Measurements from ENCODE around the gene C21orf91. TPM values are rescaled to one million over a fixed set of nuclear protein-coding genes. Genes with fewer than 3 reads are reported as not detected.

The C21orf91 gene
- total and polyA plus RNA-seq, 9 of the 15 experiments (the other 6 are each of a cell fraction or from before 2014, with no cell fraction given): 3.9 to 14.1 (median 12.1) TPM

DNA sequence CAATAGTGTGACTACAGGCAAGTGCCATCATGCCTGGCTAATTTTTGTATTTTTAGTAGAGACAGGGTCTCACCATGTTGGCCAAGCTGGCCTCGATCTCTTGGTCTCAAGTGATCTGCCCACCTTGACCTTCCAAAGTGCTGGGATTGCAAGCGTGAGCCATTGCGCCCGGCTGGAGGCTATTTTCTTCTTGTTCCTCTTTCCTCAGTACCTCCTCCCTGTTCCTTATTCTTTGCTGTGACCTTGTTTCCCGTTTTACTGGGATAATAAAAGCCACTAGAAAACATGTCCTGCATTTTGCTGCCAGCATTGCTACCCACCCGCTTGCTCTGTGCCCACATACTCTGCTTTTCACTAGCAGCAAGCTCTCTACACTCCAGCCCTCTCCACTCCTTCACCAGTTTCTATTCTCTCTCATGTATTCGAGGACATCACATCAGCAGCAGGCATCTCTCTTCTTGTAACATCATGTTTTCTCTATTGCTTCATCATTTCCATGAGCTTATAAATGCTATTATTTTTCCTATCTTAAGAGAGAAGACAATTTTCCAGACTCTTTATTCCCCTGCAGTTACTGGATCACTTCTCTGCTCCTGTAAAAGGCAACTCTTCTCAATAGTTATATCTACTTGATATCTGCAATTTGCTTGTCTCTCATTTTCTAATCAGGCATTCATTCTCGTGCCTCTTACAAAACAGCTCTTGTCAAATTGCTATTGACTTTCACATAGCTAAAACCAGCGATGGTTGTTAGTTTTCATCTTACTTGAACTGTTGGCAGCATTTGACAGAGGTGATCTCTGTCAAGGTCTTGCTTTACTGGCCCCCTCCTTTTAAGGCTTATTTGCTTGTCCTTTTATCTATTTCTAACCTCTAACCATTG is 34.5 kb upstream of the C21orf91 start:
- H3K27me3 ChIP-seq (ENCODE audit: control insufficient read depth in 2 of 2, insufficient read depth in 2 of 2, low read length in 2 of 2): no peaks in the 10 kb centered on the region
- no peaks in the 10 kb centered on the region for H3K36me3 ChIP-seq (ENCODE audit: control insufficient read depth, insufficient read depth, low read length)
- H3K4me1 ChIP-seq (replicated peaks in 1 of 2; ENCODE audit: control insufficient read depth in 2 of 2, insufficient read depth in 2 of 2, low read length in 2 of 2): no peaks in the 10 kb centered on the region
- no peak for ATAC-seq
- ChIA-PET POLR2A (no interaction called here), CTCF (ENCODE audit: low intra/inter-chr PET ratio) (no interaction called here)
- no peaks in the 10 kb centered on the region for H3K9me3 ChIP-seq (replicated peaks; ENCODE audit: control insufficient read depth, insufficient read depth, low read depth, low read length)
- H3K79me2 ChIP-seq (ENCODE audit: control insufficient read depth, insufficient read depth, low read length): no peaks in the 10 kb centered on the region
- WGBS (ENCODE audit: insufficient coverage, low coverage, missing lambda C conversion rate): 1% methylated on average over 8 of the region's 9 CpGs
- H3K9me1 ChIP-seq (ENCODE audit: control insufficient read depth, insufficient read depth, low read length): no peaks in the 10 kb centered on the region
- no peak overlapping the region for H3K4me2 ChIP-seq (ENCODE audit: insufficient read depth, low read length)
- H3K27ac ChIP-seq (ENCODE audit: extremely low read depth, low read depth, low read length): no peak overlapping the region
- in situ Hi-C loops (cut with MboI) (no loop called here), intact Hi-C loops (cut with micrococcal nuclease) (no loop called here)
- DNase-seq (ENCODE audit: extremely low read depth in 1 of 4, low spot score in 3 of 4): no peak
- FAIRE-seq: no peak
- no peak overlapping the region for H2AFZ ChIP-seq (ENCODE audit: low read depth, low read length)
- no peak for TF ChIP-seq CEBPG (CRISPR knock-in tag; IDR thresholded peaks at IDR 0.05)
- TF ChIP-seq CEBPG (tag; conservative IDR thresholded peaks at IDR 0.05 in 1 of 2, IDR thresholded peaks at IDR 0.05 in 1 of 2): no peak
- no peak for TF ChIP-seq NR2C2 (CRISPR knock-in tag; IDR thresholded peaks at IDR 0.05)
- TF ChIP-seq NR2C2 (tag; IDR thresholded peaks at IDR 0.05): no peak
- TF ChIP-seq, protein P1, sequence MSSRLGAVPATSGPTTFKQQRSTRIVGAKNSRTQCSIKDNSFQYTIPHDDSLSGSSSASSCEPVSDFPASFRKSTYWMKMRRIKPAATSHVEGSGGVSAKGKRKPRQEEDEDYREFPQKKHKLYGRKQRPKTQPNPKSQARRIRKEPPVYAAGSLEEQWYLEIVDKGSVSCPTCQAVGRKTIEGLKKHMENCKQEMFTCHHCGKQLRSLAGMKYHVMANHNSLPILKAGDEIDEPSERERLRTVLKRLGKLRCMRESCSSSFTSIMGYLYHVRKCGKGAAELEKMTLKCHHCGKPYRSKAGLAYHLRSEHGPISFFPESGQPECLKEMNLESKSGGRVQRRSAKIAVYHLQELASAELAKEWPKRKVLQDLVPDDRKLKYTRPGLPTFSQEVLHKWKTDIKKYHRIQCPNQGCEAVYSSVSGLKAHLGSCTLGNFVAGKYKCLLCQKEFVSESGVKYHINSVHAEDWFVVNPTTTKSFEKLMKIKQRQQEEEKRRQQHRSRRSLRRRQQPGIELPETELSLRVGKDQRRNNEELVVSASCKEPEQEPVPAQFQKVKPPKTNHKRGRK (tag; IDR thresholded peaks at IDR 0.05): no peak
- BruUV-seq (replicated peaks): no TSS peak
- no peak overlapping the region for H3K9ac ChIP-seq (ENCODE audit: insufficient read depth in 1 of 2, low read depth in 2 of 2, low read length in 2 of 2)
- no peak overlapping the region for H3K4me3 ChIP-seq
- H4K20me1 ChIP-seq (replicated peaks; ENCODE audit: control insufficient read depth, insufficient read depth, low read length): no peaks in the 10 kb centered on the region
